Natural killer cell treated with Interleukin-12 subunit alpha and Interleukin-12 subunit beta and Interleukin-15 and Interleukin-18, amount 100 ng/mL, for 72 hours (primary cell): ENCODE results near the gene ATL2. TPM values are rescaled to one million over a fixed set of nuclear protein-coding genes. Genes with fewer than 3 reads are reported as not detected.
"Not testable (repeated sequence)": the region's sequence is repeated elsewhere in the genome, so short reads cannot be mapped to it uniquely, and the experiment has no call there.

Experiments
- ATAC-seq, 2 donors: fragments of 150-1000 bp; cut with Tn5 transposase in 1 of 2; sonication (Bioruptor Pico), chemical (Tn5 transposase) in 1 of 2; 2 replicates each; pipeline ENCODE4 v1.10.0; 2021
- DNase-seq: peaks from one replicate; pipeline ENCODE4 v3.0.0; 2022; ENCODE audit warnings: low spot score
- H3K27ac Mint-ChIP-seq, 2 donors: 1 replicate in 1 of 2; 2 replicates in 1 of 2; pipeline ENCODE4 v1.8.0; 2022; ENCODE audit warnings: mixed read lengths in 2 of 2, mild to moderate bottlenecking in 1 of 2, moderate library complexity in 1 of 2
- H3K27me3 Mint-ChIP-seq, 2 donors: 1 replicate in 1 of 2; 2 replicates in 1 of 2; pipeline ENCODE4 v1.8.0; 2022; ENCODE audit warnings: mixed read lengths in 2 of 2
- H3K36me3 Mint-ChIP-seq: one replicate; pipeline ENCODE4 v1.8.0; 2022; ENCODE audit warnings: mixed read lengths
- H3K4me1 Mint-ChIP-seq, 2 donors: 1 replicate in 1 of 2; 2 replicates in 1 of 2; pipeline ENCODE4 v1.8.0; 2022; ENCODE audit warnings: low read depth in 2 of 2, mixed read lengths in 2 of 2, mild to moderate bottlenecking in 1 of 2
- H3K4me3 Mint-ChIP-seq: one replicate; pipeline ENCODE4 v1.8.0; 2022; ENCODE audit warnings: mixed read lengths
- H3K9me3 Mint-ChIP-seq: 2 replicates; pipeline ENCODE4 v1.8.0; 2022; ENCODE audit warnings: mixed read lengths
- total RNA-seq, 2 donors: library from RNA; stranded (reverse); gene quantifications; one replicate each; pipeline ENCODE4 v1.2.3, GENCODE V29; 2022

ATL2 gene
- total RNA-seq, 2 donors from 2014 or later: 53.1 to 69.8 TPM

DNA sequence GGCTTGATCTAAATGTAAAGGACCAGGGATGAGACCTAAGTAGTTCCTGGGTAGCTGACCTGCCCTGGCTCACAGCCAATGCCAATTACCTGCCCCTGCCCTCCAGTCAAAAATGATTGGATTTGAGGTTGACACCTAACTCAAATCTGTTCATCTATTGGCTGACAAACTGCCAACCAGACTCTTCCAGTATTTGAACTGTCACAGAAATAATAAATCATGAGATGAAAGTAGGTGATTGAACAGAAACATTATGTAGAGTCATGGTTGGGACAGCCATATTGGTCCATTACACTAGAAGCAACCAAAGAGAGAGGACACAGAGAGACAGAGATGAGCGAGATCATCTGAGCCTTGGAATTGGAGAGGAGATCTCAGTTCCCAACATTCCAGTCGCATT, 109.1 kb downstream of the ATL2 start:
- H3K9me3 Mint-ChIP-seq: no peaks in the 10 kb centered on the region
- peaks cover 4% of the 10 kb centered on the region for H3K36me3 Mint-ChIP-seq
- H3K27ac Mint-ChIP-seq: peak overlapping the region in 1 of 2 donors; percentile 53
- peaks cover 2 to 7% of the 10 kb centered on the region in 2 donors for H3K27me3 Mint-ChIP-seq
- ATAC-seq (no peak), DNase-seq (no peak)
- peaks cover 5 to 12% of the 10 kb centered on the region in 2 donors for H3K4me1 Mint-ChIP-seq
- H3K4me3 Mint-ChIP-seq: no peak overlapping the region

DNA sequence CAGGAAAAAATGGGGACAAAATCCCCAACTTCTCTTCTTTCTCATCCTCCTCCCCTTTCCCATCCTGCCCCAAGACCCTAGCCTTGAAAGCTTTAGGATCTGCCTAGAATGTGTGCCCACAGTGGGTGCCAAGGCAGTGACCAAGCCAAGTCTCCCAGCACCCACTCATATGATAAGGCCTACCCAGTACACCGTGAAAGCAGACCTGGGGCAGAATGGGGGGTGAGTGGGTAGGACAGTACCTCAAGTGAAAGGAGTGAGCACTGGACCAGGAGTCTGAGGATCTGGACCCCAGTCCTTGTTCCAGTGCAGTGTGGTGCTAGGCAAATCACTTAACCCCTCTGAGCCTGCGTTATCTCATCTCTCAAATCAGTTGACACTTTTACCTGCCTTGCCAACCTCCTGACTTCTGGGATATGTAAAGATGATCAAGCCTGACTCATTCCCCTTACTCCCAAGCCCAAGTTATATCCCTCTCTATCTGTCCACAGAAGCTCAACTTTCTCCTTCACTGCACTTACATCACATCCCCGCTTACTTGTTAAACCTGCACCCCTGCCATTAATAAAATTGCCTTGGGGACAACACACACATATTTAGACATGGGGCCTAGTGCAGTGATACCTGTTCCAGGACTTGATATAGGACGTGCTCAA, 109.7 kb downstream of the ATL2 start:
- peak in 1 of 2 donors; percentile 25 for ATAC-seq
- no peak for DNase-seq
- Mint-ChIP-seq H3K4me3 (no peak overlapping the region), H3K27me3 (peaks cover 0 to 8% of the 10 kb centered on the region in 2 donors), H3K9me3 (no peaks in the 10 kb centered on the region), H3K27ac (peak overlapping the region in 1 of 2 donors; percentile 32), H3K4me1 (peaks cover 5 to 12% of the 10 kb centered on the region in 2 donors), H3K36me3 (peaks cover 4% of the 10 kb centered on the region)

DNA sequence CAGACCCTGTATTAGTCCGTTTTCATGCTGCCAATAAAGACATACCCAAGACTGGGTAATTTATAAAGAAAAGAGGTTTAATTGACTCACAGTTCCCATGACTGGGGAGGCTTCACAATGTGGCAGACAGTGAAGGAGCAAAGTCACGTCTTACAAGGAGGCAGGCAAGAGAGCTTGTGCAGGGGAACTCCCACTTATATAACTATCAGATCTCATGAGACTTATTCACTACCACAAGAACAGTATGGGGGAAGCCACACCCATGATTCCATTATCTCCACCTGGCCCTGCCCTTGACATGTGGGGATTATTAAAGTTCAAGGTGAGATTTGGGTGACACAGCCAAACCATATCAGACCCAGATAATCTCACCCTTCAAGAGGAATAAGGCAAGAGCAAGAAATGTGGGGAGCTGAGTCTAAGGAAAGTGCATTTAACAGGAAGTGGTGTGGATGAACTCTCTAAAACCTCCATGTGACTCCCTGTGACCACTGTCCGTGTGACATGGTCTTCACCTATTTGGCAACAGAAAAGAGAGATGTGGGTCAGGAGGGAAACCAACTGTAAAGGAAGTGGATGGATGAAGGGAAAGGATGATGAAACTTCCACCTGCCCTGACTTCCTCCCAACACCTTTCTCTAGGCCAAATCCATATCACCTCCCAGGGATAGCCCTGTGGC, 110.6 kb downstream of the ATL2 start:
- DNase-seq: no peak
- H3K9me3 Mint-ChIP-seq: no peaks in the 10 kb centered on the region
- no peak overlapping the region for H3K4me3 Mint-ChIP-seq
- peaks cover 5 to 15% of the 10 kb centered on the region in 2 donors for H3K4me1 Mint-ChIP-seq
- peaks cover 4 to 10% of the 10 kb centered on the region in 2 donors for H3K27me3 Mint-ChIP-seq
- H3K27ac Mint-ChIP-seq: no peak overlapping the region
- peak in 1 of 2 donors; percentile 61 for ATAC-seq
- H3K36me3 Mint-ChIP-seq: peaks cover 4% of the 10 kb centered on the region

DNA sequence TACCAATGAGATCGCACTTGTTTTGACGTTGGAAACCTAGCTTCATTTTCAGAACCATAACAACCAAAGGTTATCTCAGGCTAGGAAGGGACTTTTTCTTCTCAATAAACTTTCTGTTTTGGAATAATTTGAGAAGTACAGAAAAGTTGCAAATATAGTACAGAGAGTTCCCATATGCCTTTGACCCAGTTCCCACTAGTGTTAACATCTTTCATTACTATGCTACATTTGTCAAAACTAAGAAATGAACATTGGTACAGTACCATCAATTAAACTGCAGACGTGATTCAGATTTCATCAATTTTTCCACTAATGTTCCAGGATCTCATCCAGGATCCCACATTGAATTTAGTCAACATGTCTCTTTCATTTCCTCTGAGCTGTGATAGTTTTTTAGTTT, 111.6 kb downstream of the ATL2 start:
- DNase-seq (no peak), ATAC-seq (no peak)
- peaks cover 4% of the 10 kb centered on the region for H3K36me3 Mint-ChIP-seq
- H3K4me1 Mint-ChIP-seq: peaks cover 5 to 16% of the 10 kb centered on the region in 2 donors
- H3K9me3 Mint-ChIP-seq: no peaks in the 10 kb centered on the region
- peaks cover 15% of the 10 kb centered on the region in 2 donors for H3K27me3 Mint-ChIP-seq
- no peak overlapping the region for H3K4me3 Mint-ChIP-seq
- H3K27ac Mint-ChIP-seq: no peak overlapping the region

DNA sequence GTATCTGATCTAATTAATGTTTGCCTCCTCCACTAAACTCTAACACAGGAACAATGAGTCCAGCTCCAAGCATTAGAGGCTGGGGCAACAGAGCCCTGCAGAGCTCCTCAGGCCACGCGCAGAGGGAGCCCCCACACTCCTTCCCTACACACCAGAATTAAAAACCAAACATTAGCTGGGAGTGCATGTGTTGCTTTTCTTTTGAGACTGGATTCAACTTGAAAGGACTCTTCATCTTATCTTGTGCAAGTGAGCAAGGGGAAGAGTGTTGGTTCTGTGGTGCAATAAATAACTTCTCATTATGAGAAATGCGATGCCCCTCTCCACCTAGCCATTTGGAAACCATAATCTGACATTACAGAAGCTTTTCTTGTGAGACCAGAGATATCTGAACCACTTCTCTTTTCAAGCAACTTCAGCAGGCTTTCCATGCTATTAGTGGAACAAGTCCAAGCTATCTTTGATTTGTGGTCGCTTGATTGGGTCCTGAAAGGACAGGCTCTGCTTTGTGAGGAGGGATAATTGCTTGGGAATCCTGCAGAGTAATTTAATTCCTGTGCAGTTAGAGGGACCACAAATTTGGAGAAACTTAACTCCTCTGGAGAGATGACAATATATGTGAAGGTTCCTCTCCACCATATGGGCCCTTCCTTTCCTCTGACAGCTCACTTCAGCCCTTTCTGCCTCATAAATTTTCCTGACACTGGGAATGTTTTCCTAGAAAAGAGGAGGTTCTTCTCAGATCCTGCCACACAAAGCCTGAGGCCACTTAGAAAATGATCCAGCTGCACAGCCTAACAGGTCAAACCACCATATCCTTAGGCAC, 112.5 kb downstream of the ATL2 start:
- peaks cover 4% of the 10 kb centered on the region for H3K36me3 Mint-ChIP-seq
- H3K4me3 Mint-ChIP-seq: no peak overlapping the region
- H3K27me3 Mint-ChIP-seq: peaks cover 17 to 18% of the 10 kb centered on the region in 2 donors
- H3K4me1 Mint-ChIP-seq: peaks cover 5 to 18% of the 10 kb centered on the region in 2 donors
- ATAC-seq (no peak), DNase-seq (no peak)
- H3K27ac Mint-ChIP-seq: no peak overlapping the region
- no peaks in the 10 kb centered on the region for H3K9me3 Mint-ChIP-seq

DNA sequence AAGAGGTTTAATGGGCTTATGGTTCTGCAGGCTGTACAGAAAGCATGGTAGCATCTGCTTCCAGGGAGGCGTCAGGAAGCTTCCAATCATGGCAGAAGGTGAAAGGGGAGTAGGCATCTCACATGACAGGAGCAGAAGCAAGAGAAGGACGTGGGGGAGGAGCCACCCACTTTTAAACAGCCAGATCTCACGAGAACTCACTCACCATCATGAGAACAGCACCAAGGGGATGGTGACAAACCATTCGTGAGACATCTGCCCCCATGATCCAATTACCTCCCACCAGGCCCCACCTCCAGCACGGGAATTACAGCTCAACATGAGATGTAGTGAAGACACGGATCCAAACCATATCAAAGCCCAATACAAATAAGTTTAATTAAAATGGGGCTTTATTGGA, 113.8 kb downstream of the ATL2 start:
- Mint-ChIP-seq H3K9me3 (no peaks in the 10 kb centered on the region), H3K27me3 (peaks cover 18 to 23% of the 10 kb centered on the region in 2 donors), H3K4me1 (peaks cover 5 to 18% of the 10 kb centered on the region in 2 donors), H3K4me3 (no peak overlapping the region), H3K27ac (peak overlapping the region in 1 of 2 donors; percentile 28), H3K36me3 (peaks cover 4% of the 10 kb centered on the region)
- ATAC-seq (no peak), DNase-seq (no peak)

DNA sequence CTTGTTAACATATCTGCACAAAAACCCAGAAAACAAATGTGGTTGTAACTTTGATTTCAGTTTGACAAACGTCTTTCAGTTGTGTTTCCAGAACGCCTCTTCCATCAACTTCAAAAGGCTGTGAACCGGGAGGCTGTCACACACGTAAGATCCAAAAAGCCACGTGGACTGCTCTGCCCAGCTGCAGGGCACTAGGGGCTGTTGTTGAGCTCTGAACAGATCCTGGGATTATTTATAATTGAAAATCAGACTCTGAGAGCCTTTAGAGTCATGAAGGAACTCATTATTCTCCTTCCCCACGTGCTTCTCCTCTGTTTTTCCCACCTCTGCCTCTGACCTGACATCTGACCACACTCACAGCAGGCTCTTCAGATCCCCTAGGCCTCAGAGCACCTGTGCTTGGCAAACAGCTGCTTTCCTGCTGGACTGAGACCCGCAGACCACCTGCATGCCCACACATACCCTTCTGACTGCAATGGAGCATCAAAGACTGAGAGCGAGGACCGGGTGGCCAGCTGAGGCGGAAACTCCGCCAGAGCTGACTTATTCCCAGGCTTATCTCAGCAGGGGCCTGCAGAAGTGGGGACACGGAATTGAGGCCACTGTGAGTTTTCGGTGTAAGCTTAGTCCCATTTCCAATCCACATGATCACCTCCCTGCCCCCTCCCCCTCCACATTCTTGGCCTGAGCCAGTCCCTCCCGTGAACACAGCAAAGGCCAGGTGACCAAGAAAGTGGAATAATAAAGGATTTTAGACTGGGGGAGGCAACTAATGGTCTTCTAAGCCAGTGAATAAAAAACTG, 114.8 kb downstream of the ATL2 start:
- Mint-ChIP-seq H3K4me1 (peaks cover 5 to 13% of the 10 kb centered on the region in 2 donors), H3K9me3 (no peaks in the 10 kb centered on the region), H3K27me3 (peaks cover 18 to 23% of the 10 kb centered on the region in 2 donors), H3K36me3 (no peaks in the 10 kb centered on the region), H3K27ac (no peak overlapping the region), H3K4me3 (no peak overlapping the region)
- no peak for DNase-seq
- no peak for ATAC-seq

DNA sequence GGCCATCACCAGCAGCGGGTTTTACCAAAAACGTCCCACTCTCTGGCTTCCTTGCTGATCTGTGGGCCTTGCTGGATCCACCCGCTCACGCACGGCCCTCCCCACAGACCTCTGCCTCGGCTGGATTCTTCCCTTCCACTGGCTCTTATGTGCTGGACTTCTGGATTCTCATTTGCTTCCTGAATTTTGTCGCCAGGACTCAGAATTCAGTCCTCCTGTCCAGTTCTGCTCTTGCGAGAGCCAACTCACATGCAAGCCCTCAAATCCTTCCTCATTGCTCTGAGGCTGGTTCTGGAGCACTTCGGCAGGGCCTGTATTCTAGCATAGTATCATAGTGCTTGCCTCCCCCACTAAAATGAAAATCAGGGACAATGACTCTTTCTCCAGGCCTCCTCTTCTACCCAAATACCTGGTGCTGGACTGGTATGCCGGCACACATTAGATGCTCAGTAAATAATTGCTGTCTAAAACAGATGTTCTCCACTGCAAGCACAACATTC, 115.5 kb downstream of the ATL2 start:
- Mint-ChIP-seq H3K27ac (no peak overlapping the region), H3K4me3 (no peak overlapping the region), H3K36me3 (no peaks in the 10 kb centered on the region), H3K27me3 (peaks cover 18 to 24% of the 10 kb centered on the region in 2 donors), H3K9me3 (no peaks in the 10 kb centered on the region), H3K4me1 (peaks cover 4 to 10% of the 10 kb centered on the region in 2 donors)
- no peak for DNase-seq
- ATAC-seq: no peak

DNA sequence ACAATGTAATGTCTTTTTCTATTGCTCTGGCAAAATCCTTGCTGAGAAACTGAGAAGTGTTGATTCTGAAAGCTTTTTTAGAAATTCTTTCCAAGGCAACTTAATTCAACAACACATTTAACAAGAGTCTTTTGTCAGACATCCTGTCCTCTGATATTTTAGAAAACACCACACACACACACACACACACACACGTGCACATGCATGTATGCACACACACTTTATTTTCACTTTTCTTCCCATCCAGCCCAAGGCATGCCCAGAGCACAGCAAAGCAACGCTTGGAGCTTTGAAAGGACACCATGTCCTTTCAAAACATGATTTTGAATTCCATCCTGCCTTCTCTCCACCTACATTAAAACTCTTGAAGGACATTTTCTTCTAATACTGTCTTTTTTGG, 116.1 kb downstream of the ATL2 start:
- peaks cover 0 to 6% of the 10 kb centered on the region in 2 donors for H3K4me1 Mint-ChIP-seq
- H3K27ac Mint-ChIP-seq: no peak overlapping the region
- H3K4me3 Mint-ChIP-seq: no peak overlapping the region
- no peaks in the 10 kb centered on the region for H3K36me3 Mint-ChIP-seq
- H3K9me3 Mint-ChIP-seq: no peaks in the 10 kb centered on the region
- DNase-seq (no peak), ATAC-seq (no peak)
- peaks cover 19 to 27% of the 10 kb centered on the region in 2 donors for H3K27me3 Mint-ChIP-seq

DNA sequence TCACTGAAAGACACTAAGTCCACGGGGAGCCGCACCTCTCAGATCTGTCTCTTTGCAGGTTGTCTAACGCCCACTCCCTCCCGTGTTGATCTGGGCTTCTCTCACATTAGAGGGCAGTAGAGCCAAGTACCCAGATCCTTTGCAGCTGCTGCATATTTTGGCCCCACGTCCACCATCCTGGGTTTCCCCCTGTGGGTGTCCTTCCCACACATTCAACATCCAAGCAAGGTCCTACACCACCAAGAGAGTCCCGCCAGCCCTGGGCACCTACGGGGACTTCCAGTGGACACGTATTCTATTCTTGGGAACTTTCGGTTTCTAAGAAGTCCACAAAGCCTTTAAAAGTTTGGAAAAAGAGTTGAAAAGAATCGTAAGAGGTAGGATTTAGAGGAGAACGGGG, 116.6 kb downstream of the ATL2 start:
- H3K27me3 Mint-ChIP-seq: peaks cover 24 to 28% of the 10 kb centered on the region in 2 donors
- H3K4me3 Mint-ChIP-seq: no peak overlapping the region
- no peak for ATAC-seq

DNA sequence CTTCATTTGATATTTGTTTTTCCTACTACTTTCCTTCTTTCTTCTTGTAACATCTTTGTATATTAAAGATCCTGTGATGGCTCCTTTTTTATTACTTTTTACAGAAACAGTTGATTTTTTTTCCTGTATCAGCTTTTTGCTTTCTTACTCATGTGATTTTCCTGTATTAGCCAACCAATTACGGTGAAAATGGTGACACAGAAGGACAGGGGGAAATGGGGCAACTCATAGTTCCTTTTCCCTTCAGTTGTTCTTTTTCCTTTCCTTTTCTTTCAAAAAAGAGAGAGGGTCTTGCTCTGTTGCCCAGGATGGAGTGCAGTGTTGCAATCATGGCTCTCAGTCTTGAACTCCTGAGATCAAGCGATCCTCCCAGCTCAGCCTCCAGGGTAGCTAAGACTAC, 117.8 kb downstream of the ATL2 start:
- Mint-ChIP-seq H3K27ac (no peak overlapping the region), H3K36me3 (no peaks in the 10 kb centered on the region), H3K4me1 (peaks cover 0 to 6% of the 10 kb centered on the region in 2 donors), H3K27me3 (peaks cover 28 to 30% of the 10 kb centered on the region in 2 donors), H3K4me3 (no peak overlapping the region), H3K9me3 (no peaks in the 10 kb centered on the region)
- ATAC-seq: no peak
- no peak for DNase-seq

More for the DNA sequence above, 116.6 kb downstream of the ATL2 start:
- Mint-ChIP-seq H3K36me3 (no peaks in the 10 kb centered on the region), H3K9me3 (no peaks in the 10 kb centered on the region), H3K4me1 (peaks cover 0 to 6% of the 10 kb centered on the region in 2 donors), H3K27ac (no peak overlapping the region)
- no peak for DNase-seq

DNA sequence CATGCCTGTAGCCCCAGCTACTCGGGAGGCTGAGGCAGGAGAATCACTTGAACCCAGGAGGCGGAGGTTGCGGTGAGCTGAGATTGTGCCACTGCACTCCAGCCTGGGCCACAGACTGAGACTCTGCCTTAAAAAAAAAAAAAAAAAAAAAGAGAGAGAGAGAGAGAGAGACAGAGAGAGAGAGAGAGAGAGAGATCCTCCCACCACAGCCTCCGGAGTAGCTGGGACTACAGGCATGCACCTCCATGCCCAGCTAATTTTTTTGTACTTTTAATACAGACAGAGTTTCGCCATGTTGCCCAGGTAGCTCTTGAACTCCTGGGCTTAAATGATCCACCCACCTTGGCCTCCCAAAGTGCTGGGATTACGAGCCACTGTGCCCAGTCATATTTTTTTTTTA, 119.4 kb downstream of the ATL2 start:
- H3K27ac Mint-ChIP-seq, H3K36me3 Mint-ChIP-seq, ATAC-seq, H3K9me3 Mint-ChIP-seq, H3K4me3 Mint-ChIP-seq, H3K4me1 Mint-ChIP-seq, DNase-seq: not testable (repeated sequence)
- H3K27me3 Mint-ChIP-seq: peaks cover 25 to 28% of the 10 kb centered on the region in 2 donors

DNA sequence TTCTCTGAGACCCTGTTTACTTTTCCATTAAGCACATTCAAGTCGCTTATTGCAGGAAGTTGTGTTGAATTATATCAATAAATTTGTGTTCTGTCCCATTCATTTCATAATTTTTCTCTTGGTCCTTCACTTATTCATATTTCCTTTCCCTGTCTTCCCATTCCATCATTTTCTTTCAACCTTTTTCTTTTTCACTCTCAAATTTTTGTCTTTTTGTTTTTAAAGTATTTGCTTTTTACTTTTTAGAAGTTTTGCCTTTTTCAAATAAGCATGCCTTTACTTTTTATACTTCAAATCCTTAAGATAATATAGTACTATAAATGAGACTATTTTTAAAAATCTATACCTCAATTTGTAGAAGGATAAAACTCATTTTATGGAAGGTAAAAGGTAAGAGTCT, 120.5 kb downstream of the ATL2 start:
- ATAC-seq (no peak), DNase-seq (no peak)
- Mint-ChIP-seq H3K27ac (no peak overlapping the region), H3K9me3 (no peaks in the 10 kb centered on the region), H3K36me3 (no peaks in the 10 kb centered on the region), H3K4me3 (no peak overlapping the region), H3K27me3 (peaks cover 22 to 25% of the 10 kb centered on the region in 2 donors), H3K4me1 (peaks cover 0 to 2% of the 10 kb centered on the region in 2 donors)
